GM18867 (cell line): ENCODE results near the gene MTMR12.
"Not testable (repeated sequence)": the region's sequence is repeated elsewhere in the genome, so short reads cannot be mapped to it uniquely, and the experiment has no call there.

Source experiments
- ATAC-seq: cut with Tn5 transposase; IDR thresholded peaks from one replicate; pipeline ENCODE4 v1.9.1; 2021; ENCODE audit warnings: mild to moderate bottlenecking, moderate library complexity; ENCODE audit not compliant: unreplicated experiment

MTMR12 gene

DNA sequence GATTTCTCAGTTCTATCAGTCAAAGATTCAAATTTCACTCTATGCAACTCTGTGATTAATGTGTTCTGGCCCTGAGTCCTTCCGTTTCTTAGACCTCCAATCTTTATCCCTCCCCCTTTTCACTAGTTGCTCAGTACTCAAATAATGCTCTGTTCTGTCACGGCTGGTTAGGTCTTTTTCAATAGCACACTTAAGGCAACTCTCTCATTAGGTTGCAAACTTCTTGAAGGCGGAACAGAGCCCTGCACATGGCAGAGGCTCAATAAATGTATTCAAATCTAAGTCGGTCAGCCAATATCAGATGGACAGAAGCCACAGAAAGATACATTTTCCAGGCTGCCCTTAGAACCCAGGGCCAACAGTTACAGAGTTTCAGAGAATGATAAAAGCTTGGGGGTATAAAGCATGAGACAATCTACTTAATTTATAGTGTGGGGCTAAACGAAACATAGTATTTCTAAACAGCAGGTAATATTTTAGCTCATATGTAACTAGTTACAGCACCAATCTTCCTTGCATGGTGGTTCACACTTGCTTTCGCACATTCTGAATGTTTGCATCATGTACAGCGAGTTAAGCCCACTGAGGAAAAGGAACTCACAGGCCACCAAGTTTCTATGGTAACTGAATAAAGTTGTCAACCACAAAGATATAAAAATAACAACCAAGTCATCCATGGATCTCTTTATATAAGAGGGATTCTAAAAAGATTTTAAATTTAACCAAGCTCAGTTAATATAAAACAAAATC is 71.5 kb downstream of the MTMR12 start:
- peak; percentile 83 for ATAC-seq

DNA sequence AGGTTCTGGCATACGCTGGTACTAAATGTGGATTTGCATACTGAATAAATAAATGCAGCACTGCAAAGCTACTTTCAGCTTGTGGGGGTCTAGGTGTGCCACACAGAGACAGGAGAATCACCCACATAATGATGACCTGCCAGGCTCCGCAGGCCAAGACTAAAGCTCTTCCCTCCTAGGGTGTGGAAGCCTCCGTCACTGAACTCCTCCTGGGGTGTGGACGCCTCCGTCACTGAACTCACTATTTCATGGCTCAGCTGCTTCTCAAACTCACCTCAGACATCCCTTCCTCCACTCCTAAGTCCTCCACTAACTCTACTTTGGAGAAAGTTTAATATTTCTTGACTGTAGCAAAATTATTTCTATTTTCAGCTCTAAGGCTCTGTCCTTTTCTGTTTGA is 73.4 kb downstream of the MTMR12 start:
- no peak for ATAC-seq

DNA sequence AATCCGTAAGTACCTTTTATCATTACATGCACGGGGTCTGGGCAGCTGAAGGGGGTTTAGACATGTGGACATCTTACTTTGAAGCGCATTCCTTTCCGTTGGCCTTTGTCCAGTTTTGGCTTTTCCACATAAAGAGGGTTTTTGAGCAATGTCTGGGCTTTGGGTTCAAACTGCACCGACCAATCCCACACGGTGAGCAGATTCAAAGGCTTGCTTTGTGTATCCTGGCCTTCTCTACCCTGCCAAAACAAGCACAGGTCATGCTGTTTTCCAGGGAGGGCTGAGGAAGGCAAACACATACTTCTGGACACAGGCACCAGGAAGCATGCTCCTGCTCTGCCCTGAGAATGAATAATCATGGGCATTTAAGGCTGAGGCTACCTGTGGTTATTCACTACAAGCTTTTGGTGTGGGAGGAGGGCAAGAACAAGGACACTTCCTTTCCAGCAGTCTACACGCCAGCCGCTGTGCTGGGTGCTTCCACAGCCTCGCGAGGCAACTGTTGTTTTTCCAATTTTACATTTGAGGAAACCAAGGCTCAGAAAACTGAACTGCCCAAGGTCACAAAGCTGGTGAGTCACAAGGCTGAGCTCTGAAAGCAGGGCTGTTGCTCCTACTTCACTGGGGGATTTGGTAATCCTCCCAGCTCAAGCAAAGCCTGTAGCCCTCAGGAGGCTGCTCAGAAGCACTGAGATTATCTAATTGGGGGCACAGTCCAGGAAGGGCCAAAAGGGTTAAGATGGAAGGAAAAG is 78.9 kb downstream of the MTMR12 start:
- ATAC-seq: no peak

DNA sequence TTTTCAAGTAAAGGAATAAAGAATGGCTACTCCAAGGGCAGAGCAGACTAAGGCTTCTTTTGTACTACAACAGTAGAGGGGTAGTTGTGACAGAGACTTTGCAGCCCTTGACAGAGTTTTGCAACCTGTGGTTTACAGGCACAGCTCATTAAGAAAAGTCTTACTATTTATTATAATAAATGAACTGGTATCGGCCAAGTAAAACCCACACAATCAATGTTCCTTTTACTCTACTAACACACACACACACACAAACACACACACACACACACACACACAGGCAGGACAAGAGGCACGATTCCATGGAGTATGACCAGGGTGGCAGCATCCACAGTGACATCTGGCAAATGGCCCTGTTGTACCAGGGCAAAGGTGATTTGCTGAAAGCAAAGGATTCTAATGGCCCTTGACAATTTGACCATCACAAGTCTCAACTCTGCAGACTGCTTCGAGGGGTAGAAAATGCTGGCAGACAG is 79.5 kb downstream of the MTMR12 start:
- no peak for ATAC-seq

DNA sequence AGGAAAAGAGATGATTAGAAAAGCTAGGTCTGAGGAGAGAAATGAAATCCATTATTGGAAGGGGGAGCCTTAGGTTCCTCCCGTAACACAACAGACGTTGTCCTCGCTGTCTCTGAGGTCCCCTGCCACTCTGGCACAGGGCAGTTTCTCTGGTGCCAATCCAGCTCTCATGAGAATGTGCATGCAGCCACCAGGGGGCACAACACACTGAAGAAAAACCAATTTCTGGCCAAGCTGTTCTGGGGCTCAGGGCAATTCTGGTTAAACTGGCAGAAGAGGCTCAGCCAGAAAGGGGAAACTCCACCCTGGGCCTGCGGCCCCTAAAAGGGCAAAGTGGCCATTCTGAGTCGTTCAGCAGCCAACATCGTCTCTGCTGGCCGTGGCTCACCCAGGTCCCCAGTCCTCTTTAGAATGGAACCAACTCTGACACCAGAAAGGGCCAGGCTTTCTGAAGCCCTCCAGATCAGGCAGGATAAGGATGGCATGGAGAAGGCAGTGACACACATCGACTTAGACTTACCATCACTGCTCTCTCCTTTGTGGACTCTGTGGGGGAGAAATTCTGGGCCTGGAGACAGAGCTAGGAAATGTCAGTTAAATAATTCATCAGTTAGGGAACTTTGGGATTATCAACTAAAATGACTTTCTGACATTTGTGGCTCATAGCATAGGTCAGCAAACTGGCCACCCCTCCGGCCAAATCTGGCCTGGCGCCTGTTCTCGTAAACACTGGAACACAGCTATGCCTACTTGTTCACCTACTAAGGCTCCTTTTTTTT is 80.1 kb downstream of the MTMR12 start:
- peak; percentile 77 for ATAC-seq

DNA sequence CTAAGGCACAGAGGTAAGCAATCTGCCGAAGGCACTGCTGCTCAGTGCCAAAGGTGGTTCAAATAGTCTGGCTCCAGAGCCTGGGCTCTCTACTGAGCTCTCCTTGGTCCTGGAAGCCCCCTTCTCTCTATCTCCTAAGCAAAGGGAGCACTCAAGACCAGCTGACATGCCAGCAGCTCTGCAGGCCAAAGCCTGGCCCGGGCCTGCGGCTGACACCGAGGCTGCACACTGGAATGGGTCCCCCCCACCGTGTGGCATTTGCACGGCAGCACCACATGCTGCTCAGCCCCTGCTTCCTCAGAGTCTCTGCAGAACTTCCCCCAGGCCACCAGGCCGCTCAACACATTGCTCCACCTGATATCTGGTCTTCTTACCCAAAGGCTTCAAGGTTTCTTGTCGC is 80.8 kb downstream of the MTMR12 start:
- peak; percentile 28 for ATAC-seq

DNA sequence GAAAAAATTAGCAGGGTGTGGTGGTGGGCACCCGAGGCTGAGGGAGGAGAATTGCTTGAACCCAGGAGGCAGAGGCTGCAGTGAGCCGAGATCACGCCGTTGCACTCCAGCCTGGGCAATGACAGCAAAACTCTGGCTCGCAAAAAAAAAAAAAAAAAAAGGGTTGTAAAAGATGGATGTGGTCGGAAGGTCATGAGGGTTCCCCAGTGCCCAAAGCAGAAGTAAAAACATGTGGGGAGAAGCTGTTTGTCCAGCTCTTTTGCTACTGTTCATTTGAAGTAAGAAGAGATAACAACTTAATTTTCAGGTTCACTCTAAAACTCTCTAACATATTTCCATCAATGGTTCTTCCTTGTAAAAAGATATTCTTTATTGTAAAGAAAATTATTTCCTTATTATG is 81.5 kb downstream of the MTMR12 start:
- ATAC-seq: no peak

DNA sequence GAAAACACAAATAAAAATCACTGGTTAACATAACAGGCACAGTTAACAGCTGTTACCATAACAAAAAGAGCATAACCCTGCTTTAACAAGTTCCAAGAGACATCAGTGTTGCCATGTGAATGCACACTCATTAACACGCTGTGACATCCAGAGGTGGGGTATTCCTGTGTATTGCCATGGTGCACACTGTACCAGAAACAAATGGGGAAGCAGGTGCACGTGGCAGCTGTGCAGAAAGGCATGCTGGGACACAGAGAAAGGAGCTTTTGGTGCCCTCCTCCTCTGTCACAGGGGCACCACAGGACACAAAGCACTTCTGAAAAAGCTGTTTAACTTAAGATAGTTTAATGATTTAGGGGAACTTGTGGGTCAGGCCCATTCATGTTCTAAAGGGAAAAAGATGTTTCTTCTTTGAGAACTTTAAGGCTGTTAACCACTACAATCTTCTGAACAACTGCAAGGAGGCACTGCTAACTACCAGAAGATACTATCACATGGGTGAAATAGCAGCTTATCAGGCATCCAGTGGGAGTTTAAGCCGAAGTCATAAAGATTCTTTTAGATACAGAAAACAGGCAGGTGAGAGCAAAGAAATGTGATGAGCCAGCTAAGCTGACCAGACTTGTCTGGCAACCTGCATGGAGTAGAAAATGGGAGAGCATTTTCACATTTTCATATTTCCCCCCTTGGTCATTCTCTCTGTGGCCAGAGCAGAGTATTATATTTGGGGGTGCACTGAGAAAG is 82.2 kb downstream of the MTMR12 start:
- ATAC-seq: no peak

DNA sequence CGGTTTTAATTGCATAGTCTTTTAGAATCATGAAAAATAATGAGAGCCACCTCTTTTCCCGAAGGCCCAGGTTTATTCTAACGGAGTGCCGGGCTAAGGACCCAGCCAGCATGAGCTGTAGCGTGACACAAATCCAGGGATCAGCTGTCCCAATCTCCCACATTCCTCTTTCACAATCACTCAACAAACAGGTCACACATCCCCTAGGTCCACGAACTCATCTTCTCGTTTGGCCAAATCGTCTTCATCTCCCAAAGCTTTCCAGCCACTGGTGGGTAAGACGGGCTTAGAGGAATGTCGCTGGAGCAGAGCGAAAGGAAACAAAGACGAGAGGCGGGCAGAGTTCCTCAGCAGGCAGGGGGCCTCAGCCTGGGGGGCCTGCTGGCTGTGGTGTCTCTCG is 83.2 kb downstream of the MTMR12 start:
- no peak for ATAC-seq

DNA sequence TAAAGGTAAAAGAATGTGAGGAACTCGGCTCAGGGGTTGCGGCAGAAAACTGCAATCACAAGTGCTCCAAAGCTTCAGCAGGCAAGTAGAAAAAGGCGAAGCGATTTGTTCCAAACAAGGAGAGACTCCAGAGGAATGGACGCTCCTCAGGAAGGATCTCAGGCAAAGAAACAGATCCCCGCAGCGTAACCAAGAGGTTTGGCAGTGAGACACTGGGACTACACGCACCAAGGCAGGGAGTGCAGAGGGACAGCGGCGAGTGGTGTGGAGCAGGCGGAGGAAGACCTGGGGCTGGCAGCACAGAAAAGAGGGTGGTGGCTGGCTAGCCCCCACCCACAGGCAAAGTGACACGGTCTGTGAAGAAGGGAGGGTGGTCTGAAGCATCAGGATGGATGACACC is 83.9 kb downstream of the MTMR12 start:
- no peak for ATAC-seq

DNA sequence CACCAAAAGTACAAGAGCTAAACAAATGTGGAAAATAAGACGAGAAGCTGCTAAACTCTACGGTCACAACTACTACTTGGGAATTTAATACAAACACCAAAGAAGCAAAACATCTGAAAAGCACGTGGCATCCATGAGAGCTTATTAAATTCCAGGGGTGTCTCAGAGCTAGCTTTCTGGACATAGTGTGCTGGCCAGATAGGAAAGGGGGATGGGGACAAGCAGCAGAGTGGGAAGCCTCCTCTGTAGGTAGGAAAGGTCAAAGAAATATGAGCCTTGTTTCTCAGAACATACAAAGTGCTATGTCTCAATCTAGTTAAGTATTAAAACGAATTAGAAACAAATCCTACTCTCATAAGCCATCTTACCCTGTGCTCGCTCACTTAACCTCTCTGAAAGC is 87.3 kb downstream of the MTMR12 start:
- ATAC-seq: no peak

DNA sequence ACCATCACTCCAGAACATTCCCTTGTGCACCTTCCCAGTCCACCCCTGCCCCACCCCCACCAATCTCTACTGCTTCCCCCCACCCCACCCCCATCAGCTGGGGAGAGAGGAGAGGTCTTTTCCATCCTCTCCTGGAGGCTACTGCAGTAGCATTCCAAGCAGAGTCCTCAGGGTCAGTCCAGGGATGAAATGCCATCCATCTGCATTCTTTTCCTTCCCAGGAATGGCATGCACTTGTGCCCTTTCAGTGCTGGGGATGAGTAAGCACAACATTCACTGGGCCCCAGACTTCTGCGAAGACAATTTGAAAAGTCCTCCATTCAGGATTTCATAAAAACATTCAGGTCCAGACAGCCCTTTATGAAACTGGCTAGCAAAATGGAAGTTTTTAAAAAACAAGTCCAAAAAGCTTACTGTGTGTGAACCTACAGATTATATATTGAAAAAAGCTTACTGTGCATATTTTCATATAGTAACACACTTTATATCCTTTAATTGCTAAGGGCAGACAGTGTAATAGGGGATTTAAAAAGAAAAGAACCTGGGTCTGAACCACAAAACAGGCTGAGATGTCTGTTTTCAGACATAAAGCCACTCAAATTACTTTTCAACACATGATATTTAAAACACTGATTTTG is 88.6 kb downstream of the MTMR12 start:
- no peak for ATAC-seq

DNA sequence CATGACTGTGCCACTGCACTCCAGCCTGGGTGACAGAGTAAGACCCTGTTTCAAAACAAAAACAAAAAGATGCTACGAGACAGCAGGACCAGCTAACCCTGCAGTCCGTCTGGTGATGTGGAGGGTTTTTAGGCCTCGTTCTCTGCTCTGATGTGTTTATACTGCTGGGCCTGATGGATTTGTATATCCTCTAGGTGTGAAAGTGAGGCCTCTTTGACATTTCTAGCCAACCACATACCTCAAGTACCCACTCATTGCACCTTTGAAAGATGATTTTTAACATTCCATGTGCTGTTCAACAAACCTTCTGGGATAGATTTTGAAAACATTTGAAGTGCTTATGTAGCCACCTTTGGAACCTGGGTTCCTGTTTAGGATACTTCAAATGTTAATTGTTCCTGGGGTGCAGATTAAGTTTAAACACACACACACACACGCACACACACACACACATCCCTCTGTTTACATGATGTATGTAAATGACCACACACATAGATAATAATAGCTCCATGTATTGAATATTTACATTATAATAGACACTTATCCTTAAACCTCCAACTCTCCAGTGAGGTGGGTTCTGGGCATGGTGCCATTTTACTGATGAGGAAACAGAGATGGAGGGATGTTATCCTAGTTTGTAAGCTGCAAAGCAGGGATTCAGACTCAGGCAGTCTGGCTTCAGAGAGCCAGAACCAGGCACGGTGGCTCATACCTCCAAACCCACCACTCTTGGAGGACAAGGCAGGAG is 89.8 kb downstream of the MTMR12 start:
- no peak for ATAC-seq

DNA sequence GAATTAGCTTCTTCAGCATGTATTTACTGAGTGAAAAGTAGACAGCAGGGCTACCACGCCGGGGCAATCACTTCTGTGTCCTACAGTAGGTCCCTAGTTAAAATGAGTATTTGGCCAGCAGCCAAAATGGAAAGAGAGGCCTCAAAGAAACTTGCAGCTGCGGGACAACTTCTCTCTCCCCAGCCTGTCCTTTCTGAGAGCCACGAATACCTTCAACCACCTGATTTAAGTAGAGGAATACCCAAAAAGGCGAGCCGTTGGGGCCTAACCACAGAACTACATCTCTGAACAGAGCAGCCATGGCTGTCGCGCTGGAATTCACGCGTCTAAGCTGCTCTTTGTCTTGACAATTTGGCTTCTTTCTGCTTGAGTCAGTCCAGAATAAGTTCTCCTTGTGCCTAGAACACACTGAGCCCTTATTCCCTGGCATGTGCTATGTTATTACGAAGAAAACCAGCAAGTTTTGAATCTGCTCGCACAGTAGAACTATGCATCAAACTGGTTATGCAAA is 94.8 kb downstream of the MTMR12 start:
- no peak for ATAC-seq

DNA sequence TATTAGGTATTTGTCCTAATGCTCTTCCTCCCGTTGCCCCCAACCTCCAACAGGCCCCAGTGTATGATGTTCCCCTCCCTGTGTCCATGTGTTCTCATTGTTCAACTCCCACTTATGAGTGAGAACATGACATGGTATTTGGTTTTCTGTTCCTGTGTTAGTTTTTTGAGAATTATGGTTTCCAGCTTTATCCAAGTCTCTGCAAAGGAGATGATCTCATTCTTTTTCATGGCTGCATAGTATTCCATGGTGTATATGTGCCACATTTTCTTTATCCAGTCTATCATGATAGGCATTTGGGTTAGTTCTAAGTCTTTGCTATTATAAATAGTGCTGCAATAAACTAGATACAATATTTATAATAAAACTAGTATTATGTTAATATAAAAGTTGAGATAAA is 98.4 kb downstream of the MTMR12 start:
- not testable (repeated sequence) for ATAC-seq

DNA sequence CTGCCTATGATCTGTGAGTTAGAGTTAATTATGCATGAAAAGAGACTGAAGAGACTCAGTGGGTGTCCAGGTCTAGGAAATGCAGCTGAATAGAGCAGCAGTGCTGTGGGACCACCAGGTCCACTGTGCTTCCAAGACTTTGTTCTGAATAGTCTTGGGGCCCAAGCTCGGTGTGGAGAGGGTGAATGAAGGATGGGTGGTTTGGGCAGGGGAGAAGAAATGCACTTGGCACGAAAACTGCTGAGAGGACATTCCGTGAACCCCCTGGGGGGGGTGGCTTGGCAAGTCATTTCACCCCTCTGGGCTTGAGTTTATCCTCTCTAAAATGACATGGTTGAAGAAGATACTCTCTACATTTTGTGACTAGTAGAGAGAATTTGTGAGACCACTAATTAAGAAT is 102.6 kb downstream of the MTMR12 start:
- no peak for ATAC-seq

DNA sequence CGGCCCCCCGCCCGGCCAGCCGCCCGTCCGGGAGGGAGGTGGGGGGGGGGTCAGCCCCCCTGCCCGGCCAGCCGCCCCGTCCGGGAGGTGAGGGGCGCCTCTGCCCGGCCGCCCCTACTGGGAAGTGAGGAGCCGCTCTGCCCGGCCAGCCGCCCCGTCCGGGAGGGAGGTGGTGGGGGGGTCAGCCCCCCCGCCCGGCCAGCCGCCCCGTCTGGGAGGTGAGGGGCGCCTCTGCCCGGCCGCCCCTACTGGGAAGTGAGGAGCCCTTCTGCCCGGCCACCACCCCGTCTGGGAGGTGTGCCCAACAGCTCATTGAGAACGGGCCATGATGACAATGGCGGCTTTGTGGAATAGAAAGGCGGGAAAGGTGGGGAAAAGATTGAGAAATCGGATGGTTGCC is 103.9 kb downstream of the MTMR12 start:
- ATAC-seq: not testable (repeated sequence)

DNA sequence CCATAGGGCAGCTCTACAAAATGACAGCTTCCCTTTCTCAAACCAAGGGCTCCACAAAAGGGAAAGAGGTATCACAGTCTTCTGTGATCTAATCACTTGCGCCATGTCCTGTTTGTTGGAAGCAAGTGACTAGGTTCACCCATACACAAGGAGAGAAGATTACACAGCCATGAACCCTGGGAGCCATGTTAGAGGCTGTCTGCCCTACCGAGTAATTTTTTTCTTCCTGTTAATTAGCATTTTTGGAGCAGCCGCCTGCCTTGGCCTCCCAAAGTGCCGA is 105.4 kb downstream of the MTMR12 start:
- peak; percentile 16 for ATAC-seq

DNA sequence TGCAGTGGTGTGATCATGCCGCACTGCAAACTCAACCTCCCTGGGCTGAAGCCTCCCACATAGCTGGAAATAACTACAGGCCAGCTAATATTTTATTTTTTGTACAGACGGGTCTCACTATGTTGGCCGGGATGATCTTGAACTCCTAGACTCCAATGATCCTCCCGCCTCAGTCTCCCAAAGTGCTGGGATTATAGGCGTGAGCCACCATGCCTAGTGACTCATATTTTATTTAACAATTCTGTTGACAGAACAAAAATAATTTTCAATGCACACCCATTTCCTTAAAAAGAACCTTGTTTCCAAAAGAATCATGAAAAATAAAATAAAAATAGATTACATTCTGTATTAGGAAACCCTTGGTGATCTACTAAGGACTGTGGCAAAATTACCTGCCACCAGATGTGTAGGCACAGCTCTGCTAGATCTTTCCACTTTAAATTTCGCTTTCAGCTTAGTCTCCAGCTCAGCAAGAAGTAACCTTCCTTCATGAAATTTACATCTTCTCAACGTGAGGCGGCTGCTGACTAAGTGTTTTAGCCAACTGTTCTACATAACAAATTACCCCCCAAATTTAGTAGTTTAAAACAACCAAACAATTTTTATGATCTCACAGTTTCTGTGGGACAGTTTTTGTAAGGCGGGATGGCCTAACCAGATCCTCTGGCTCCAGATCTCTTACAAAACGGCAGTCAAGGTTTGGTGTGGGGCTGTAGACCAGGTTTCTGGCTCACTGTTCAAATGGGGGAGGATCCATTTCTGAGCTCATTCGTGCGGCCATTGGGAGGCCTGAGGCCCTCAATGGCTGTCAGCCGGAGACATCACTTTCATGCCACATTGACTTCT is 106.0 kb downstream of the MTMR12 start:
- peak; percentile 70 for ATAC-seq
